HG02840 (cell line): Measurements from ENCODE around the gene IL21R.
"Not testable (repeated sequence)": the region's sequence is repeated elsewhere in the genome, so short reads cannot be mapped to it uniquely, and the experiment has no call there.

ENCODE experiments used
- ATAC-seq: cut with Tn5 transposase; IDR thresholded peaks from one replicate; pipeline ENCODE4 v1.9.1; 2021; ENCODE audit warnings: mild to moderate bottlenecking, moderate library complexity, moderate number of reproducible peaks; ENCODE audit not compliant: unreplicated experiment, low FRiP score

The IL21R gene

GRCh38 chr16:27424772-27425498, 23.0 kb downstream of the IL21R start:
- ATAC-seq: no peak

GRCh38 chr16:27425961-27426360, 24.0 kb downstream of the IL21R start:
- ATAC-seq: no peak

GRCh38 chr16:27426423-27427408, 24.7 kb downstream of the IL21R start:
- ATAC-seq: peak; percentile 73

- no peak for ATAC-seq
Observed at GRCh38 chr16:27427538-27427937, 25.6 kb downstream of the IL21R start.

DNA sequence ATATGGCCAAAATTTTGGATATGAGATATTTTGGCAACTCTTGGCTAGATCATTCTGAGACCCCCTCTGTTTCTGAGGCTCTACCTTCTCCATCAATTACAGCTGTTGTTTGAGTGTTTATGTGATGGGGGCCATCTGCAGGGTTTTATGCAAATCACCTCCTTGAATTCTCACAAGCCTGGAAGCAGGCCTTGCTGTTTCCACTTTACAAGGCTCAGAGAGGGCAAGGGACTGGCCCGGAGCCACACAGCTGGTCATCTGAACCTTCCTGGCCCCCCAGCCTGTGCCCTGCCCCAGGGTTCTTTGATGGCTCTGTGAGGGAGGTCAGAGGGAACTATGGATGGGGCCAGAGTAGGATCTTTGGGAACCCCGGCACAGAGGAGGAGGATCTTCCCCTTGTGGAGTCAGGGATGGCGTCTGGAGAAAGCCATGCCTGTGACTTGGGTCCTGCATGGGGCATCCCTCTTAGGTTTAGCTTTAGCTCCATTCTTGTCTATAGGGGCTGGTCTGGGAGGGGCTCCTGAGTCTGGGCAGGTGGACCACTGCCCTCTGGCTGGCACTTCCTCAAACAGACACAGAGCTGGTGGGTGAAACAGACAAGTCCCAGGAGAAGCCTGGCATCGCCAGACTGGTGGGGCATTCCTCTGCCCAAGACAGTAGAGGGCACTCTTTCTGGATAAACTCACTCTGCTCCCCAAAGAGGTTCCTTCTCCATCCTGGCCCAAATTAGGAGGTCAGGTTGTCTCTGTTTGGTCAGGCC, 26.2 kb downstream of the IL21R start:
- ATAC-seq: no peak

DNA sequence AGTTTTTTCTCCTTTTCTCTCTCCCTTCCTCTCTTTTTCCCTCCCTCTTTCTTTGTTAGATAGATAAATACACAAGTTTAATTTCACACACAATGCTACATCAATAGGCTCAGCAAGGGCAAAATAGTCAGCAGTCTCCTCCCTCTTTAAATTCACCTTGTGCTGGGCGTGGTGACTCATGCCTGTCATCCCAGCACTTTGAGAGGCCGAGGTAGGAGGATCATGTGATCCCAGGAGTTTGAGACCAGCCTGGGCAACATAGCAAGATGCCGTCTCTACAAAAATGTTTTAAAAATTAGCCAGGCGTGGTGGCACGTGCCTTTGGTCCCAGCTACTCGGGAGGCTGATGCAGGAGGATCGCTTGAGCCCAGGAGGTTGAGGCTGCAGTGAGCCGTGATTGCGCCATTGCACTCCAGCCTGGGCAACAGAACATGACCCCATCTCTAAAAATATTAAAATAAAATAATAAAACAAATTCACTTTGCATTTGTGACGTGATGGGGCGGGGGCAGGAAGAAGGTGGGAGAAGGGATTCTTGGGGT, 27.4 kb downstream of the IL21R start:
- no peak for ATAC-seq

GRCh38 chr16:27429981-27430441, 28.0 kb downstream of the IL21R start:
- no peak for ATAC-seq

DNA sequence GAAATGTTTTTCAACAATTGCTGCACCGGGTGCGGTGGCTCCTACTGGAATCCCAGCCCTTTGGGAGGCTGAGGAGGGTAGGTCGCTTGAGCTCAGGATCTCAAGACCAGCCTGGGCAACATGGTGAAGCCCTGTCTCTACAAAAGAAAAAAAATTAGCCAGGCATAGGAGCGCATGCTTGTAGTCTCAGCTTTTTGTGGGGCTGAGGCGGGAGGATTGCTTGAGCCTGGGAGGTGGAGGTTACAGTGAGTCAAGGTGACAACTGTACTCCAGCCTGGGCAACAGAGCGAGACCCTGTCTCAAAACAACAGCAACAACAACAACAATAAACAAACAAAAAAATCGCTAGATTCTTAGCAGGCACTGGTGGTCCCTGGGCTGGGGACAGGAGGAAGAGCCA, 28.5 kb downstream of the IL21R start:
- ATAC-seq: no peak

GRCh38 chr16:27430923-27431484, 29.0 kb downstream of the IL21R start:
- ATAC-seq: no peak

- no peak for ATAC-seq
Observed at GRCh38 chr16:27431773-27432532, 30.0 kb downstream of the IL21R start.

- ATAC-seq: no peak
Observed at GRCh38 chr16:27432558-27432957, 30.6 kb downstream of the IL21R start.

GRCh38 chr16:27433191-27433590, 31.2 kb downstream of the IL21R start:
- ATAC-seq: not testable (repeated sequence)

DNA sequence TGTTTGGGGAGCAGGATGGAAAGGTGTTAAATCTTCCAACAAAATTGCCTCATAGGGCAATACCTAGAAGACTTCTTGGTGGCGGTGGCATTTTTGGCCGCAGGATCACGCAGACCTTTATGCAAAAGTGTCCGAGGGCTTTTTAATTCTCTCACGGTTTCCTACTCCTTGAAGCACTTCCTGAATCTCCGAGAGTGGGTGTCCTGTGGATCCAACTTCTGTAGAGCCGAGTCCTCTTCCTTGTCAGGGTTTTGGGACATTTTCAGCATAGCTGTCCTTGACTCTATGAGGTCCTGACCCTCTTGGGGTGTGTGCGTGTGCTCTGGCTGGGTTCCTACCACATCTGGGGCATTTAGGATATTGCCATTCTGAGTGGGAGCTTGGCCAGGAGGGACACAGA, 31.7 kb downstream of the IL21R start:
- no peak for ATAC-seq

GRCh38 chr16:27434141-27435051, 32.4 kb downstream of the IL21R start:
- ATAC-seq: no peak

DNA sequence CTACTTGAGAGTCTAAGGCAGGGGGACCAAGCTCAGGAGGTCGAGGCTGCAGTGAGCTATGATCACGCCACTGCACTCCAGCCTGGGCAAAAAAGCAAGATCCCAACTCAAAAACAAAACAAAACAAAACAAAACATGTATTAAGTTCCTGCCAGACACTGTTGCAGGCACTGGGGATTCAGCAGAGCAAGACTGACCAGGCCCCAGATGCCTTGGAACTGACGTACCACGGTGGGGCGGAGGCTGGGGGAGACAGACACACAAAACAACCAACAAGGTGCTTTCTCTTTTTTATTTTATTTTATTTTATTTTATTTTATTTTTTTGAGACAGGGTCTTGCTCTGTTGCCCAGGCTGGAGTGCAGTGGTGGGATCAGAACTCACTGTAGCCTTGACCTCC, 33.2 kb downstream of the IL21R start:
- not testable (repeated sequence) for ATAC-seq

DNA sequence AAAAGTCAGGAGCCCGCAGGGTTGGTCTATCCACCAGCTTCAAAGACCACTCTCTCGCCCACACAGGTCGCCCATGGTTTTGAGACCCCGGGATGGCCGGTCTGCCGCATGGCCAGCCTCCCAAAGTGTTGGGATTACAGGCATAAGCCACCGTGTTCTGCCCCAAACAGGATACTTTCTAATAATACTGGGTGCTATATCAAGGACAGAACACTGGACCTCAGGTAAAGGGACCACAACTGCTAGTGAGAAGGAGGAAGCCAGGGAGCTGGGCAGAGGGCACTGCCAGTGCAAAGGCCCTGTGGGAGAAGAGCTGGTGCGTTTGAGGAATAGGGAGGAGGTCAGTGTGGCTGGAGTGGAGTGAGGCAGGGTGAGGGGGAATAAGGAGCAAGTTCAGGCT, 34.1 kb downstream of the IL21R start:
- no peak for ATAC-seq

DNA sequence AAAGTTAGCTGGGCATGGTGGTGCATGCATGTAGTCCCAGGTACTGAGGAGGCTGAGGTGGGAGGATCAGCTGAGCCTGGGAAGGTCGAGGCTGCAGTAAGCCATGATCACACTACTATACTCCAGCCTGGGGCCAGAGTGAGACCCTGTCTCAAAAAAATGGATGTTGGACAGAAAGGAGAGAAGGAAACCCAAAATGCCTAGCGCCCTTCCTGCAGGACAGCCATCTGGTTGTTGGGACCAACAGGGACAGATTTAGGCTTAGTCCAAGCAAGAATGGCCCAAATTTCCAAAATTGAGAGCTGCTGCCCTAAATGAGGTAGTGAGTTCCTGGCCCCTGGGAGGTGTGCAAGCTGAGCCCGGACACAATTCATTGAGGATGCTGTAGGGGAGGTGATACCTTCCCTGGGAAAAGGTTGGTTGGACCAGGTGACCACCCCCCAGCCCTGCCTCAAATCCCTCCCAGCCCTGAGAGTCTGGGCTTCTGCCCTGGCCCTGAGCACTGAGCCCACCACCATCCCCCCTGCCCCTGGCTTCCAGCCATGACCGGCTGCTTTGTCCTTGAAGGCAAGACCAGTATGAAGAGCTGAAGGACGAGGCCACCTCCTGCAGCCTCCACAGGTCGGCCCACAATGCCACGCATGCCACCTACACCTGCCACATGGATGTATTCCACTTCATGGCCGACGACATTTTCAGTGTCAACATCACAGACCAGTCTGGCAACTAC, 35.1 kb downstream of the IL21R start:
- no peak for ATAC-seq

DNA sequence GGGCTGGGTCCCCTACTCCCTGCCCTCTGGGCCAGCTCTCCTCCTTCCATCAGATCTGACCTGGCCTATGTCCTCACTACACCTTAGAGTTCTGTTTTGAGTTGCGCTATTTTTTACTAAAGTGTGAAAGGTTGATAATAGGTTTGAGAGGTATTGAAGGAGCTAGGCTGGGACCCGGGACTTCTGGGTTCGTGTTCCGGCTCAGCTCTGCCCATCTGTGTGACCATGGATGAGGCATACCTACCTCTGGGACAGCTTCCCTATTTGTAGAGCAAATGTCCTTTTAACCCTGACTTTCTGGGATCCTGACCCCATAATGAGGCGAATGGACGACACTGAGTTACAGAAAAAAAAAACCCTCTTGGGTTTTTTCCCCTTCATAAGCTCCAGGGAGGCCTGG, 36.0 kb downstream of the IL21R start:
- ATAC-seq: no peak
